Measurements from ENCODE around the gene SSBP4. TPM values are rescaled to one million over a fixed set of nuclear protein-coding genes. Genes with fewer than 3 reads are reported as not detected.

The SSBP4 gene
- total and polyA plus RNA-seq, 2 of the 8 experiments (the other 6 are each of a cell fraction or from before 2014, with no cell fraction given): 26.4 to 33.7 TPM

DNA sequence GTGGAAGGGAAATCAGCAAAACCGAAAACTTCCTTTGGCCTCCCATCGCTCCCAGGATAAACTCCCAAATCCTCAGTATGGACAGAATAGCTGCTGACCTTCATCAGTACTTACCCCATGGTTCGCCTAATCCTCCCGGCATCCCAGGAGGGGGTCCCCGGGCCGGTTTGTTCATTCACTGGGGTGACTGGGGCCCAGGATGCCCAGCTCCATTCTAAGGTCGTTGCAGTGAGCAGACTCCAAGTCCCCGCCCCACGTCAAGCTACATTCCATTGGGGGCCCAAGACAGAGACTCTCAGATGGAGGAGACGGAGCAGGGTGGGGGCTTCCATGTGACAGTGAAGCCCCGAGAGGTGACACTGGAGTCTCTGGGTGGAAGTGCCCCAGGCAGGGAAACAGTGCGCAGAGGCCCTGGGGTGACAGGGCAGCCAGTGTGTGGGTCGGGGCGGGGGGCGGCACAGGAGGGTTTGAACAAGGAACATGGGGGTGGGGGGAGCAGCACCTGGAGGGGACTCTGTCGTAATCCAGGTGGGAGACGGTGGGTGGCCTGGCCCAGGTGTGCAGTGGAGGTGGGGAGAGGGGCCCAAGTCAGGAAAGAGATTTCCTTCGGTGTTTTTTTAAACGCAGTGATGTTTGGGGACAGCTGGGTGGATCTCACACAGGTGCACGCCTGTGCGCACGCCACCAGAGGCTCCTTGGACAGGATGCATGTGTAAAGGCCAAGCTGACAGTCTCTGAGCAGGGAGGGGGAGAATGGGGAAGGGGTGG is 5.1 kb downstream of the SSBP4 start:
- ChIA-PET CTCF (ENCODE audit: partially characterized antibody) (interaction anchor here (1.0 to 4.1 kb wide), 7 partner anchors 14 to 153 kb away, joined by 3 to 30 read pairs (median 5); no protein-coding TSS in a partner anchor), POLR2A (ENCODE audit: partially characterized antibody) (interaction anchor here (1.0 to 3.8 kb wide), 2 partner anchors 10 to 143 kb away, joined by 3 to 27 read pairs; partner anchors contain the start of gene JUND)
- DNase-seq (ENCODE audit: low read depth in 1 of 2, low spot score in 2 of 2): no peak
- Histone ChIP-seq H2BK20ac (ENCODE audit: low read length) (no peak overlapping the region), H3K56ac (replicated peaks; ENCODE audit: insufficient read length, low read depth, low read length) (no peak overlapping the region), H3K18ac (ENCODE audit: extremely low read depth, low read length) (no peak overlapping the region; the same call in 1 of the 2 replicates), H3K36me3 (ENCODE audit: control insufficient read depth in 2 of 4, insufficient read depth in 4 of 4, low read length in 3 of 4) (no peaks in the 10 kb centered on the region), H3K4me2 (ENCODE audit: insufficient read depth in 1 of 2, low read depth in 2 of 2, low read length in 2 of 2) (peak overlapping the region in 1 of 2 experiments; percentile 16; a peak in 3 of 4 replicates), H3K4me3 (ENCODE audit: extremely low read depth in 1 of 4, insufficient read depth in 2 of 4, low read depth in 3 of 4, low read length in 4 of 4) (peak overlapping the region in 1 of 4 experiments; percentile 3; a peak in 1 of 8 replicates), H2AFZ (ENCODE audit: low read length) (no peak overlapping the region), H3K4me1 (replicated peaks in 1 of 4; ENCODE audit: control insufficient read depth in 3 of 4, insufficient read depth in 4 of 4, low read length in 3 of 4) (peaks cover 0 to 30% (median 16%) of the 10 kb centered on the region in 4 experiments; a peak in 6 of 7 replicates), H2BK12ac (ENCODE audit: low read depth, low read length) (no peak overlapping the region), H3K9ac (replicated peaks in 1 of 4; ENCODE audit: extremely low read depth in 1 of 4, low read depth in 3 of 4, low read length in 3 of 4) (no peak overlapping the region), H4K5ac (ENCODE audit: insufficient read length, low read depth, low read length) (no peak overlapping the region), H2BK5ac (ENCODE audit: low read depth, low read length) (no peak overlapping the region), H3K14ac (ENCODE audit: insufficient read length) (no peak overlapping the region), H4K20me1 (replicated peaks in 1 of 2; ENCODE audit: control insufficient read depth in 1 of 2, insufficient read depth in 2 of 2, low read length in 2 of 2) (peaks cover 4 to 17% of the 10 kb centered on the region in 2 experiments), H3K4ac (replicated peaks; ENCODE audit: insufficient read length, low read depth, low read length) (no peak overlapping the region), H2AK5ac (ENCODE audit: low read depth, low read length) (no peak overlapping the region), H3K79me2 (ENCODE audit: control insufficient read depth in 1 of 2, insufficient read depth in 2 of 2, low read length in 2 of 2) (peaks cover 0 to 4% of the 10 kb centered on the region in 2 experiments; a peak in 1 of 4 replicates), H2BK120ac (replicated peaks; ENCODE audit: low read depth, low read length) (peak overlapping the region; percentile 43), H3K27ac (ENCODE audit: low read depth, low read length) (no peak overlapping the region), H2BK15ac (ENCODE audit: low read length) (no peak overlapping the region; the same call in 1 of the 2 replicates), H4K91ac (replicated peaks; ENCODE audit: insufficient read length, low read length) (no peak overlapping the region), H3K9me3 (ENCODE audit: insufficient read depth in 2 of 2, low read depth in 1 of 2, low read length in 1 of 2) (no peaks in the 10 kb centered on the region), H4K8ac (ENCODE audit: extremely low read depth, insufficient read depth, low read length) (no peak overlapping the region; the same call in 1 of the 2 replicates), H3K27me3 (replicated peaks in 1 of 4; ENCODE audit: control insufficient read depth in 3 of 4, extremely low read depth in 1 of 4, insufficient read depth in 3 of 4, low read length in 3 of 4) (peaks cover 0 to 12% (median 7%) of the 10 kb centered on the region in 4 experiments; a peak in 5 of 7 replicates), H3K23ac (ENCODE audit: insufficient read length) (no peak overlapping the region), H3K23me2 (ENCODE audit: low read depth, low read length) (peaks cover 7% of the 10 kb centered on the region; the same call in 1 of the 2 replicates), H3K79me1 (ENCODE audit: low read depth, low read length) (peaks cover 3% of the 10 kb centered on the region; the same call in 1 of the 2 replicates)
- TF ChIP-seq TCF12 (IDR thresholded peaks at IDR 0.05; ENCODE audit: low read depth, low read length) (no peak), CBX8 (IDR thresholded peaks at IDR 0.05; ENCODE audit: borderline replicate concordance, low read depth, low read length) (no peak), ZNF274 (IDR thresholded peaks at IDR 0.05; ENCODE audit: borderline replicate concordance, extremely low read depth, low read length) (no peak), JUND (IDR thresholded peaks at IDR 0.05; ENCODE audit: low read length) (no peak), RFX5 (IDR thresholded peaks at IDR 0.05; ENCODE audit: borderline replicate concordance, low read depth, low read length) (no peak)
- 66% methylated on average over 17 of the region's 22 CpGs; no CpG with 5 or more reads in 1 of the 2 experiments for WGBS, 2 experiments (ENCODE audit: extremely low coverage in 1 of 2, insufficient coverage in 1 of 2, insufficient read length in 1 of 2, insufficient replicate concordance in 2 of 2, low coverage in 1 of 2, low lambda C conversion rate in 2 of 2, missing lambda C conversion rate in 1 of 2)
- no peak for FAIRE-seq

All from H1 (cell line).